Activated gamma-delta T cell (primary cell): ENCODE data around the gene SEC24D.

Source experiments
- DNase-seq: peaks from one replicate; lab custom pipeline; 2025; lab: John Stamatoyannopoulos, UW

The SEC24D gene

GRCh38 chr4:118774321-118774720 lies 61.6 kb downstream of the SEC24D start:
- DNase-seq = no peak

GRCh38 chr4:118773429-118773792 lies 62.5 kb downstream of the SEC24D start:
- no peak for DNase-seq

GRCh38 chr4:118772767-118773428 lies 63.0 kb downstream of the SEC24D start:
- no peak for DNase-seq

DNA sequence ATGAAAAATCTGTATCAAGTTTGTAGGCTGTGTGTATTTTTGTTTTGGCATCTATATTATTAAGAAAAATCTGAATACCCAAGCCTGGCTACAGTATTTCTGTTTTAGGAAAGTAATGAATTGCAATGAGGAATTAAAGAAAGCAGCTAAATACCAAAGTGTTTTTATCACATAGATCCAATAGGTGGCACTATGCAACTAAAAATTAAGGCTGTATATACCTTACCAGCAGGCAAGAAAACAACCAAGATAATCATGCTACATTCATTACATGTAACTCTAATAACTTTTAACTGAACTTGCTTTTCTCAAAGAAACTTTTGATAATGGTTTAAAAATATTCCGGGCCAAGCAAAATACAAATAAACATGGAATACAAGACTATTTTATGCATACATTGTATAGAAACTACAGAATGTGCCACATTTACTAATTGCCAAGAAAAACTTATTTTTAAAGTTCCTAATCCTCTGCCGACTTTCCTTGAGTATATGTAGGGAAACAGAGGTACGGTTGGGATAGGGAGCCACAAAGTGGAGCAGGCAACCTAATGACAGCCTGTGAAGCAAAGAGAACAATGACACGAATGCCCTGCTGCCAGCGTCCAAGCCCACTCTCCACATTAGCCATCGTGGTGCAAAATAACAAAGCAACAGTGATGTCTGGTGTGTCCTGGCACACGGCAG lies 63.7 kb downstream of the SEC24D start:
- no peak for DNase-seq

- no peak for DNase-seq
Measured at GRCh38 chr4:118770741-118771187, 65.2 kb downstream of the SEC24D start.

- DNase-seq = no peak
Measured at GRCh38 chr4:118769161-118769560, 66.8 kb downstream of the SEC24D start.

DNA sequence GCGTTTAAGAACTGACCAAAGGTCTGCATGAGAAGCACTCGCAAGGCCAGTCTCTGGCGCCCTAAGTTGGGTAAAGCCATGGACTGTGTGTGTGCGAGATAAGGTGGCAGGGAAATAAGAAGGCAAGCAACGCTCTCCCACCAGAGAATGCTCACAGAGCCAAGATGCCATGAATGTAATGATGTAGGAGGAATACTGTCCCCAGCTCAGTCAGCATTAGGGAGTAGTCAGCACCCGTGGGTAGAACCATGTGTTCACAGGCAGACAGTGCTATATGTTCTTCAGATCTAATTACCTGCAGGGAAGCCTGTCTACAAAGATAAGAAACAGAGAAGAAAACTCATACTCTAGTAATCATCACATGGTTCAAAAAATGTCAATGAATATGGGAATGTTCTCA lies 68.8 kb downstream of the SEC24D start:
- DNase-seq = no peak

GRCh38 chr4:118765399-118765798 lies 70.5 kb downstream of the SEC24D start:
- DNase-seq = no peak

- DNase-seq = no peak
Measured at GRCh38 chr4:118762730-118763477, 73.0 kb downstream of the SEC24D start.

DNA sequence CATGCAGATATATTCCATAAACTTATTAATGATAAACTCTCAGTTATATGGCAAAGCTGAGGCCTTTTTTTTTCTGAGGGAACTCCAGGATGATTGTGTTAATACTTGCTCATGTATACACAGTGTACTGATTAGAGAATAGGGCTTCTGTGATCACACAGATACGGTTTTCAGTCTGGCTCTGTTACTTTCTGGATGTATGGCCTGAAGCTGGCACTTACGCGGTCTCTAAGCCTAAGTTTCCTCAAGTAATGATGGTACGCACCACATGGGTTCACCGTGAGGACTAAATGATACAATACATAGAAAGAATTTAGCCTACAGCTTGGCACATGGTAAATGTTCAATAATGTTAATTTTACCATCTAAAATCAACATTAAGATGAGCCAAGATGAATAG lies 73.8 kb downstream of the SEC24D start:
- no peak for DNase-seq

DNA sequence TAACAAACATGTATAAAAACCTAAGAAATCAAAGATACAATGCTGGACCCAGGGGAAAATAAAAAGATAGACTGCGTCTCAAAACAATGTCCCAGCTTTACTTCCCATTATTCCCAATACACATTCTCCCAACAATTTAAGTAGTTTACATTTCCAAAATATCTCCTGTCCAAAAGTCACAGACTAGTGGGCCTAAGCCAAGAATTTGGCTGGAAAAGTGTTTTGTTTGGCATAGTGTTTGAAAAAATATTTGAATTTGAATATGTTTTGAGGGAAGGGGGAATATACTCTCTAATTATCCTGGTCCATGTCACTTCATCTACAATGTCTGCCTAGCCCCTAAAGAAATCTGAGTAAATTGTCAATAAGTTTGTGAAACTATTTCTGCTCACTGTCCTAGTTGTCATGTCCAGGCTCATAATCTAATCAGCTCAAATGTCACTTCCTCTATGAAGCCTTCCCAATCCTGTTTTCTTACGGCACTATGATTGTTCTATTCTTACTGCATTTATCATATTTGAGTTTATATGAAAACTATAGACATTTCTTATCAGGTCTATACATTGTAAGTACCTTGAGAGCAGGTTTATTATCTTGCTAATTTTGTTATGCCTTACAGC lies 74.4 kb downstream of the SEC24D start:
- DNase-seq = no peak

DNA sequence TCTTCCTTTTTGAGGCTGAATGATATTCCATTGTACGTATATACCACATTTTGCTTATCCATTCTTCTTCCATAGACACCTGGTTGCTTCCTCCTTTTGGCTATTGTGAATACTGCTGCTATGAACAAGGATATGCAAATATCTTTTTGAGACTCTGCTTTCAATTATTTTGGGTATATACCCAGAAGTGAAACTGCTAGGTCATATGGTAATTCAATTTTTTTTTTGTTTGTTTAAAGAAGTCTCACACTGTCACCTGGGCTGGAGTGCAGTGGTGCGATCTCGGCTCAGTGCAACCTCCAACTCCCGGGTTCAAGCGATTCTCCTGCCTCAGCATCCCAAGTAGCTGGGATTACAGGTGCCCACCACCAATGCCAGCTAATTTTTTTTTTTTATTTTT lies 75.4 kb downstream of the SEC24D start:
- no peak for DNase-seq

DNA sequence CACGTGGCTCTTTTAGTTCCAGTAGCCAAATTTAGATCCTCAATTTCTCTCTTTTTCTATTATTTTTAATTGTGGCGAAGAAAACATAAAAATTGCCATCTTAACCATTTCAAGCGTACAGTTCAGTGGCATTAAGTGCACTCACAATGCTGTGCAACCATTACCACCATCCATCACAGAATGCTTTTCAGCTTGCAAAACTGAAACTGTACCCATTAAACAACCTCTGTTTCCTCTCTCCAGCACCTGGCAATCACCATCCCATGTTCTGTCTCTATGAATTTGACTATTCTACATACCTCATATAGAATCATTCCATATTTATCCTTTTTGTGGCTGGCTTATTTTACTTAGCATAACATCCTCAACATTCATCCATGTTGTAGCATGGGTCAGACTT lies 75.8 kb downstream of the SEC24D start:
- DNase-seq = no peak

- DNase-seq = no peak
Measured at GRCh38 chr4:118759481-118759880, 76.4 kb downstream of the SEC24D start.

- no peak for DNase-seq
Measured at GRCh38 chr4:118758293-118758692, 77.6 kb downstream of the SEC24D start.

DNA sequence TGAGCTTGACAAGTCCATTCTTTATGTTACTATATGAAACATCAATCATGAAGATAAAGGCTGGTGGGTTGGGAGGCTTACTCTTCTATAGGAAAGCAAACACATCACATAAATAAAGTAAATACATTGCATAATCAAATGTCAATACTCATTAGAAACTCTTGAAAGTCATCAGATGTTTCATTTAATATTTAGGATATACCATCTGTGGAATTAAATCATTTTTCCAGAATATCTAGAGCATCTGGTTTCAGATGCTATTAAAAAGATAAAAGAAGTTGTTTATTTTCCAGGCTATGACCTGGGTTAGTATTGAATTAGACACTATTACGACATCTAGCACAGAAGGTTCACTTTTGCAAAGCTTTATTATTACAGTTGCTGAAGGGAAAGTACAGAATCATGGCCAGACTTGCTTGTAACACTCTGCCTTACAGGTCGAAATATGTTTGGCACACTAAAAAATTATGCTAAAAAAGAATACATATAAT lies 78.1 kb downstream of the SEC24D start:
- DNase-seq = no peak

DNA sequence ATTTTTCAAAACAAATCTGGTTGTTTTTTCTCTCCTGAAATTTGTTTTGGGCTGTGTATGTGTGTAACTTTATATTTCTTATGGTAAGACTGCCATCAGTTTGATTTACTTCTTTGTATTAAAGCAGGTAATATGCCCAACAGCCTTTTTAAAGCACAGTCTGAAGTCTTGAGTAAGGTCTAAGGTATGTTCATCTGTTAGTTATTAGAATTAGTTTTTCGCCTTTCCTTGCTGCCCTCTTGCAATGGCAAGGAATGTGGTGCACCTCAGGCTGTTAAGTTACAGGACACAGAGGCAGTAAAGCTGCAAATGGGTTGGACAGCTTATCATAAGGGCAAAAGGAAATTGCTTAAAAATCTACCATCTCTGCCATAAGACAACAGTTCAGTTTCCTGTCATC lies 79.0 kb downstream of the SEC24D start:
- no peak for DNase-seq

- DNase-seq = no peak
Measured at GRCh38 chr4:118756429-118756828, 79.5 kb downstream of the SEC24D start.

- DNase-seq = no peak
Measured at GRCh38 chr4:118755438-118756226, 80.3 kb downstream of the SEC24D start.

- DNase-seq = no peak
Measured at GRCh38 chr4:118754890-118755289, 81.0 kb downstream of the SEC24D start.

GRCh38 chr4:118753685-118754084 lies 82.2 kb downstream of the SEC24D start:
- DNase-seq = no peak

DNA sequence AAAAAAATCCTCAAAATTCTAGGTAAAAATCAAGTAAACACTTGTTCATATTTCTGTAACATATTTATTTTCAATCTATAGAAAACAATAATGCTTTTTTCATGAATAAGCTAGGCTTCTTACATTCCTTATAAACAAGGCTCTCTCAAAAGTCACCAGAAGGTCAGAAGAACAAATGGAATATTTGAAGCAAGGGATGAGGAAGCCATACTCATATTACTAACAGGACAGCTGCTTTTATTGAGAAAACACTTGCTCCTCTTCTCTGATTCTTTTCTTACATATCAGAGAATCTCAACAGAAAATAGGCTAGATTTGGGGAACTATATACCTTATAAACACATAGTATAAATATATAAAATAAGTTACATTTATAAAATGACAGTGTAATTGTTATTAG lies 82.8 kb downstream of the SEC24D start:
- DNase-seq = no peak
